Upper lobe of left lung (tissue), 6 donors: ENCODE results near the gene OR10AD1. TPM values are rescaled to one million over a fixed set of nuclear protein-coding genes. Genes with fewer than 3 reads are reported as not detected.
"Not testable (repeated sequence)": the region's sequence is repeated elsewhere in the genome, so short reads cannot be mapped to it uniquely, and the experiment has no call there.

Experiments
- ATAC-seq, 2 donors: fragments of 200-7000 bp; cut with Tn5 transposase; one replicate each; pipeline ENCODE4 v1.9.1; 2022; ENCODE audit warnings: mild to moderate bottlenecking in 2 of 2, moderate library complexity in 2 of 2; ENCODE audit not compliant: low FRiP score in 2 of 2
- DNase-seq, 2 donors: peaks; one replicate each; pipeline ENCODE4 v3.0.0-alpha.2; 2019 to 2020
- H3K27ac ChIP-seq, 4 donors: fragments of 200-600 bp; sonication (generic); one replicate each; pipeline ENCODE4 v1.5.1; 2016 to 2019
- H3K27me3 ChIP-seq, 4 donors: fragments of 200-600 bp; sonication (generic); one replicate each; pipeline ENCODE4 v1.5.1; 2017 to 2019
- H3K36me3 ChIP-seq, 4 donors: fragments of 200-600 bp; sonication (generic); one replicate each; pipeline ENCODE4 v1.5.1; 2016 to 2019
- H3K4me1 ChIP-seq, 4 donors: fragments of 200-600 bp; sonication (generic); one replicate each; pipeline ENCODE4 v1.5.1; 2018 to 2019
- H3K4me3 ChIP-seq, 4 donors: fragments of 200-600 bp; sonication (generic); one replicate each; pipeline ENCODE4 v1.5.1; 2017 to 2019; ENCODE audit warnings: mild to moderate bottlenecking in 2 of 4, moderate library complexity in 1 of 4
- H3K9me3 ChIP-seq, 4 donors: fragments of 200-600 bp; sonication (generic); one replicate each; pipeline ENCODE4 v1.5.1; 2018 to 2019
- CTCF ChIP-seq, 6 experiments: fragments of 450-650 bp in 4 of 6; fragments of 200-600 bp in 2 of 6; sonication (generic) in 2 of 6; IDR thresholded peaks; one replicate each; pipeline ENCODE4 v1.5.1; 2016 to 2019; ENCODE audit warnings: antibody characterized with exemption in 6 of 6
- EP300 ChIP-seq, 4 donors: sonication (generic); formaldehyde crosslinking; IDR thresholded peaks; one replicate each; pipeline ENCODE4 v1.5.1; 2017; ENCODE audit warnings: antibody characterized with exemption in 4 of 4, control low read depth in 2 of 4
- POLR2A ChIP-seq, 4 donors: fragments of 450-650 bp; IDR thresholded peaks; one replicate each; pipeline ENCODE4 v1.5.1; 2016 to 2017; ENCODE audit warnings: antibody characterized with exemption in 4 of 4, mild to moderate bottlenecking in 2 of 4
- POLR2AphosphoS5 ChIP-seq, 2 donors: sonication (generic); formaldehyde crosslinking; IDR thresholded peaks; one replicate each; pipeline ENCODE4 v1.5.1; 2017; ENCODE audit warnings: antibody characterized with exemption in 2 of 2
- WGBS, 2 donors: methylation state at CpG; one replicate each; pipeline ENCODE4 v1.1.5; 2017 to 2018; 5-methylcytosine and 5-hydroxymethylcytosine counted together
- total RNA-seq, 6 donors: library from RNA; depleted of rRNA in 4 of 6; stranded (reverse); fragments of >200 nt in 4 of 6; gene quantifications; one replicate each; pipeline versions ENCODE4 v1.1.0 to v1.2.1, GENCODE V29; 2016 to 2021
- donor health status: DM: no; HTN: no; CAD: no; lungs with moderate emphysema.
- donor health status: DM: no; HTN: yes; CAD: no; lungs with severe emphysema.

Gene OR10AD1
- total RNA-seq, 6 donors from 2014 or later: not detected

- DNase-seq (no peak), ATAC-seq (no peak)
- WGBS, 2 donors: 37 to 47% methylated on average over 2 of the region's 2 CpGs
- H3K4me3 ChIP-seq: no peak overlapping the region
- H3K27ac ChIP-seq: no peak overlapping the region
- no peaks in the 10 kb centered on the region for H3K9me3 ChIP-seq
- H3K27me3 ChIP-seq: no peaks in the 10 kb centered on the region
- no peak for TF ChIP-seq EP300 (IDR thresholded peaks at IDR 0.05)
- TF ChIP-seq POLR2A (IDR thresholded peaks at IDR 0.05): no peak
- TF ChIP-seq CTCF (IDR thresholded peaks at IDR 0.05): no peak
- no peak for TF ChIP-seq POLR2AphosphoS5 (IDR thresholded peaks at IDR 0.05)
- H3K36me3 ChIP-seq: no peaks in the 10 kb centered on the region
- H3K4me1 ChIP-seq: peaks cover 0 to 7% (median 4%) of the 10 kb centered on the region in 4 donors
Observed at GRCh38 chr12:48221645-48222044, 18.6 kb upstream of the OR10AD1 start.

- Histone ChIP-seq H3K9me3 (no peaks in the 10 kb centered on the region), H3K36me3 (no peaks in the 10 kb centered on the region), H3K4me1 (peaks cover 0 to 14% (median 10%) of the 10 kb centered on the region in 4 donors), H3K4me3 (no peak overlapping the region), H3K27ac (no peak overlapping the region), H3K27me3 (no peaks in the 10 kb centered on the region)
- no peak for ATAC-seq
- WGBS, 2 donors: 92 to 97% methylated on average over 1 of the region's 1 CpG
- TF ChIP-seq POLR2AphosphoS5 (IDR thresholded peaks at IDR 0.05) (no peak), EP300 (IDR thresholded peaks at IDR 0.05) (no peak), CTCF (IDR thresholded peaks at IDR 0.05) (no peak)
- no peak for DNase-seq
Observed at GRCh38 chr12:48220701-48221100, 17.6 kb upstream of the OR10AD1 start.

- no peak overlapping the region for H3K27ac ChIP-seq
- 94 to 97% methylated on average over 1 of the region's 1 CpG for WGBS, 2 donors
- no peaks in the 10 kb centered on the region for H3K27me3 ChIP-seq
- TF ChIP-seq POLR2A (IDR thresholded peaks at IDR 0.05) (no peak), CTCF (IDR thresholded peaks at IDR 0.05) (no peak), POLR2AphosphoS5 (IDR thresholded peaks at IDR 0.05) (no peak), EP300 (IDR thresholded peaks at IDR 0.05) (no peak)
- H3K4me3 ChIP-seq: no peak overlapping the region
- peaks cover 0 to 14% (median 10%) of the 10 kb centered on the region in 4 donors for H3K4me1 ChIP-seq
- DNase-seq (no peak), ATAC-seq (no peak)
- H3K36me3 ChIP-seq: no peaks in the 10 kb centered on the region
- no peaks in the 10 kb centered on the region for H3K9me3 ChIP-seq
Observed at GRCh38 chr12:48219631-48220030, 16.5 kb upstream of the OR10AD1 start.

GRCh38 chr12:48216785-48217184, 13.7 kb upstream of the OR10AD1 start:
- Histone ChIP-seq H3K27ac (peak overlapping the region in 1 of 4 donors; percentile 22), H3K27me3 (no peaks in the 10 kb centered on the region), H3K36me3 (no peaks in the 10 kb centered on the region), H3K9me3 (no peaks in the 10 kb centered on the region), H3K4me3 (no peak overlapping the region), H3K4me1 (peaks cover 0 to 14% (median 10%) of the 10 kb centered on the region in 4 donors)
- peak in 1 of 2 donors; percentile 65 for DNase-seq
- TF ChIP-seq EP300 (IDR thresholded peaks at IDR 0.05) (peak in 1 of 4 donors; percentile 13), POLR2AphosphoS5 (IDR thresholded peaks at IDR 0.05) (no peak)
- ATAC-seq: peak in 1 of 2 donors; percentile 67

GRCh38 chr12:48209495-48209894, 6.4 kb upstream of the OR10AD1 start:
- H3K27me3 ChIP-seq, DNase-seq, ATAC-seq, H3K27ac ChIP-seq, H3K4me1 ChIP-seq, H3K4me3 ChIP-seq, H3K36me3 ChIP-seq: not testable (repeated sequence)
- 100% methylated on average over 1 of the region's 2 CpGs for WGBS, 2 donors
- peaks cover 8 to 18% (median 14%) of the 10 kb centered on the region in 4 donors for H3K9me3 ChIP-seq

- no peaks in the 10 kb centered on the region for H3K27me3 ChIP-seq
- peaks cover 0 to 5% (median 1%) of the 10 kb centered on the region in 4 donors for H3K36me3 ChIP-seq
- no peak for DNase-seq
- no peak overlapping the region for H3K4me3 ChIP-seq
- peaks cover 7 to 12% (median 9%) of the 10 kb centered on the region in 4 donors for H3K9me3 ChIP-seq
- no peak for ATAC-seq
- H3K27ac ChIP-seq: no peak overlapping the region
- peaks cover 19 to 32% (median 24%) of the 10 kb centered on the region in 4 donors for H3K4me1 ChIP-seq
- TF ChIP-seq EP300 (IDR thresholded peaks at IDR 0.05) (no peak), POLR2AphosphoS5 (IDR thresholded peaks at IDR 0.05) (no peak), CTCF (IDR thresholded peaks at IDR 0.05) (no peak), POLR2A (IDR thresholded peaks at IDR 0.05) (no peak)
- WGBS, 2 donors: 87 to 91% methylated on average over 8 of the region's 8 CpGs
Observed at GRCh38 chr12:48202766-48203165, 326 bp downstream of the OR10AD1 start.
